ENCODE measurements around the gene C1orf53. TPM values are rescaled to one million over a fixed set of nuclear protein-coding genes. Genes with fewer than 3 reads are reported as not detected.

The C1orf53 gene
- total RNA-seq, 2 experiments from 2014 or later, result 0.54 to 0.95 TPM

- DNase-seq, result no peak
- Mint-ChIP-seq H3K27ac (no peak overlapping the region), H3K4me3 (peak overlapping the region; percentile 86), H3K4me1 (peaks cover 73% of the 10 kb centered on the region), H3K9me3 (no peaks in the 10 kb centered on the region), H3K36me3 (no peaks in the 10 kb centered on the region), H3K27me3 (peaks cover 100% of the 10 kb centered on the region)
These were observed 11.3 kb downstream of the C1orf53 start for GRCh38 chr1:197913495-197914276.

GRCh38 chr1:197914510-197914909, 12.1 kb downstream of the C1orf53 start:
- no peak for DNase-seq
- Mint-ChIP-seq H3K4me1 (peaks cover 75% of the 10 kb centered on the region), H3K9me3 (no peaks in the 10 kb centered on the region), H3K4me3 (no peak overlapping the region), H3K27me3 (peaks cover 100% of the 10 kb centered on the region), H3K36me3 (no peaks in the 10 kb centered on the region), H3K27ac (no peak overlapping the region)

GRCh38 chr1:197915260-197915861, 12.9 kb downstream of the C1orf53 start:
- Mint-ChIP-seq H3K4me3 (peak overlapping the region; percentile 69), H3K27me3 (peaks cover 100% of the 10 kb centered on the region), H3K9me3 (no peaks in the 10 kb centered on the region), H3K4me1 (peaks cover 72% of the 10 kb centered on the region), H3K27ac (no peak overlapping the region), H3K36me3 (no peaks in the 10 kb centered on the region)
- no peak for DNase-seq

- peak overlapping the region; percentile 69 for H3K4me3 Mint-ChIP-seq
- H3K4me1 Mint-ChIP-seq, result peaks cover 74% of the 10 kb centered on the region
- H3K9me3 Mint-ChIP-seq, result no peaks in the 10 kb centered on the region
- no peak for DNase-seq
- no peaks in the 10 kb centered on the region for H3K36me3 Mint-ChIP-seq
- peaks cover 100% of the 10 kb centered on the region for H3K27me3 Mint-ChIP-seq
- H3K27ac Mint-ChIP-seq, result no peak overlapping the region
These were observed 13.6 kb downstream of the C1orf53 start for GRCh38 chr1:197915862-197916499.

GRCh38 chr1:197916500-197916983, 14.1 kb downstream of the C1orf53 start:
- Mint-ChIP-seq H3K4me1 (peaks cover 75% of the 10 kb centered on the region), H3K4me3 (peak overlapping the region; percentile 69), H3K9me3 (no peaks in the 10 kb centered on the region), H3K36me3 (peaks cover 2% of the 10 kb centered on the region), H3K27ac (no peak overlapping the region), H3K27me3 (peaks cover 100% of the 10 kb centered on the region)
- no peak for DNase-seq

GRCh38 chr1:197917805-197918651, 15.6 kb downstream of the C1orf53 start:
- no peak for DNase-seq
- Mint-ChIP-seq H3K36me3 (peaks cover 2% of the 10 kb centered on the region), H3K4me1 (peaks cover 63% of the 10 kb centered on the region), H3K27ac (no peak overlapping the region), H3K4me3 (peak overlapping the region; percentile 69), H3K9me3 (no peaks in the 10 kb centered on the region), H3K27me3 (peaks cover 100% of the 10 kb centered on the region)

- Mint-ChIP-seq H3K4me1 (peaks cover 56% of the 10 kb centered on the region), H3K9me3 (no peaks in the 10 kb centered on the region), H3K27ac (no peak overlapping the region), H3K4me3 (peak overlapping the region; percentile 69), H3K27me3 (peaks cover 96% of the 10 kb centered on the region), H3K36me3 (peaks cover 2% of the 10 kb centered on the region)
- DNase-seq, result no peak
These were observed 16.4 kb downstream of the C1orf53 start for GRCh38 chr1:197918807-197919345.

- Mint-ChIP-seq H3K27me3 (peaks cover 91% of the 10 kb centered on the region), H3K9me3 (no peaks in the 10 kb centered on the region), H3K4me1 (peaks cover 52% of the 10 kb centered on the region), H3K27ac (no peak overlapping the region), H3K4me3 (peak overlapping the region; percentile 69), H3K36me3 (peaks cover 2% of the 10 kb centered on the region)
- no peak for DNase-seq
These were observed 17.1 kb downstream of the C1orf53 start for GRCh38 chr1:197919346-197920066.

GRCh38 chr1:197920067-197920396, 17.6 kb downstream of the C1orf53 start:
- Mint-ChIP-seq H3K36me3 (peaks cover 2% of the 10 kb centered on the region), H3K27me3 (peaks cover 89% of the 10 kb centered on the region), H3K4me1 (peaks cover 54% of the 10 kb centered on the region), H3K4me3 (peak overlapping the region; percentile 69), H3K9me3 (no peaks in the 10 kb centered on the region), H3K27ac (no peak overlapping the region)
- DNase-seq, result no peak

GRCh38 chr1:197920414-197921117, 18.1 kb downstream of the C1orf53 start:
- peak overlapping the region; percentile 69 for H3K4me3 Mint-ChIP-seq
- H3K9me3 Mint-ChIP-seq, result no peaks in the 10 kb centered on the region
- no peak overlapping the region for H3K27ac Mint-ChIP-seq
- H3K36me3 Mint-ChIP-seq, result peaks cover 2% of the 10 kb centered on the region
- DNase-seq, result no peak
- peaks cover 88% of the 10 kb centered on the region for H3K27me3 Mint-ChIP-seq
- H3K4me1 Mint-ChIP-seq, result peaks cover 52% of the 10 kb centered on the region

- peaks cover 88% of the 10 kb centered on the region for H3K27me3 Mint-ChIP-seq
- DNase-seq, result no peak
- H3K27ac Mint-ChIP-seq, result no peak overlapping the region
- peaks cover 45% of the 10 kb centered on the region for H3K4me1 Mint-ChIP-seq
- no peaks in the 10 kb centered on the region for H3K9me3 Mint-ChIP-seq
- peak overlapping the region; percentile 45 for H3K4me3 Mint-ChIP-seq
- peaks cover 2% of the 10 kb centered on the region for H3K36me3 Mint-ChIP-seq
These were observed 19.0 kb downstream of the C1orf53 start for GRCh38 chr1:197921235-197922069.

GRCh38 chr1:197922070-197922390, 19.6 kb downstream of the C1orf53 start:
- no peak overlapping the region for H3K27ac Mint-ChIP-seq
- H3K27me3 Mint-ChIP-seq, result peaks cover 88% of the 10 kb centered on the region
- H3K9me3 Mint-ChIP-seq, result no peaks in the 10 kb centered on the region
- peaks cover 40% of the 10 kb centered on the region for H3K4me1 Mint-ChIP-seq
- H3K36me3 Mint-ChIP-seq, result peaks cover 2% of the 10 kb centered on the region
- no peak overlapping the region for H3K4me3 Mint-ChIP-seq
- no peak for DNase-seq

- H3K36me3 Mint-ChIP-seq, result peaks cover 2% of the 10 kb centered on the region
- H3K4me1 Mint-ChIP-seq, result peaks cover 31% of the 10 kb centered on the region
- no peak overlapping the region for H3K4me3 Mint-ChIP-seq
- no peaks in the 10 kb centered on the region for H3K9me3 Mint-ChIP-seq
- peaks cover 88% of the 10 kb centered on the region for H3K27me3 Mint-ChIP-seq
- no peak for DNase-seq
- H3K27ac Mint-ChIP-seq, result no peak overlapping the region
These were observed 20.6 kb downstream of the C1orf53 start for GRCh38 chr1:197923038-197923437.

Measured in activated naive CD8-positive, alpha-beta T cell treated with anti-CD3 and anti-CD28 coated beads for 36 hours (primary cell).